ENCODE results near the gene MYL10.

Gene MYL10

DNA sequence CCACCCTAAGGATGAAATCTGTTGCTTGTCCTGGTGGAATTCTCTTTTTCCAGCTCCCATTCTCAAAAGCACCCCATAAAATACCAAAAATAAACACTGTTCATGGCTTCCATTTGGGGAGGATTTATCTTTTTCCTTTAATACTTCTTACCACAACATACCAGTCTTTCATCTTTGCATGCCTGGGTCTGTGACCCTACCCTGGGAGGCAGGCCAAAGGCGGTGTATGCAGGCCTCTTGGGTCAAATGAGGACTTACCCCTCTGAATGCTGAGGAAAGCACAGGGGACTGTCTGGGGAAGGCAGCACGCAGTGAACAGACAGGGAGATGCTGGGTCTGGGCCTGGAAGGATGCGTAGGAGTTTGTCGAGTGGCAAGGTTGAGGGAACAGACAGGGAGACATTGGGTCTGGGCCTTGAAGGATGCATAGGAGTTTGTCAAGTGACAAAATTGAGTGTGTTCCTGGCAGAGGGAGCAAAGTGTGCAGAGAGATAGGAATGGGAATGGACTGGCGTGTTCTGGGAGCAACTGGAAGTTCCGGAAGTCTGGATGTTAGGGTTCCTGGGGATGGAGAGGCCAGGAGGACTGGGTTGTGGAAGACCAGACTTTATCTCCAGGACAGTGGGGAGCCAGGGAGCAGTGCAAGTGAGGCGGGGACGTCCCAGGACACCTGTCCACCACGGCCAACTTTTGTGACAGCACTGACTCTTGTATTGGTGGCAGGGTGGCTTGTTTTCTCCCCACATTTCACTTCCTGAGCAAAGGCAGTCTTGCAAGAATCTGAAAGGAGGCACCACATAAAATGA, 40.8 kb downstream of the MYL10 start:
- DNase-seq (ENCODE audit: low spot score): peak; percentile 5
- TF ChIP-seq CTCF (IDR thresholded peaks at IDR 0.05; ENCODE audit: extremely low read depth, missing control alignments): no peak

- DNase-seq (ENCODE audit: low spot score): peak; percentile 3
- no peak for TF ChIP-seq CTCF (IDR thresholded peaks at IDR 0.05; ENCODE audit: extremely low read depth, missing control alignments)
Measured at GRCh38 chr7:101586906-101587677, 42.0 kb downstream of the MYL10 start.

- no peak for TF ChIP-seq CTCF (IDR thresholded peaks at IDR 0.05; ENCODE audit: extremely low read depth, missing control alignments)
- peak; percentile 4 for DNase-seq (ENCODE audit: low spot score)
Measured at GRCh38 chr7:101586078-101586905, 42.8 kb downstream of the MYL10 start.

DNA sequence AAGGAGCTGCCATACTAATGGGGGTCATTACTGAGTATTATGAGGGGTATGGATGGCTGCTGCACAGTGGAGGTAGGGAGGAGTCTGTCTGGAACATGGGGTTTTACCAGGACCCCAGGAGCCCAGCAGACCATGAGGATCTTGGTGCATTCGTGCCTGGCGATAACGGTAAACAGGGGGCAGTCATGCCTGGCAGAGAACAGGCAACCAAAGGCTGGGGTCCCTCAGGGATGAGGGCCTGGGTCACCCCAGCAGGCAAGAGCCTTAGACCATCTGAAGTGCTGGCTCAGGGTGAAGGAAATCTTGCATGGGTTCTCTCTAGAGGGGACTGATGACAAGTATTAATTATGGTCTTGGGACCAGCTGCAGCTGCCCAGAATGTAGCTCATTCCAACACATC, 46.1 kb downstream of the MYL10 start:
- peak; percentile 3 for DNase-seq (ENCODE audit: low spot score)
- no peak for TF ChIP-seq CTCF (IDR thresholded peaks at IDR 0.05; ENCODE audit: extremely low read depth, missing control alignments)

- DNase-seq (ENCODE audit: low spot score): peak; percentile 2
- no peak for TF ChIP-seq CTCF (IDR thresholded peaks at IDR 0.05; ENCODE audit: extremely low read depth, missing control alignments)
Measured at GRCh38 chr7:101581891-101582290, 47.2 kb downstream of the MYL10 start.

- TF ChIP-seq CTCF (IDR thresholded peaks at IDR 0.05; ENCODE audit: extremely low read depth, missing control alignments): no peak
- peak; percentile 2 for DNase-seq (ENCODE audit: low spot score)
Measured at GRCh38 chr7:101580596-101580995, 48.5 kb downstream of the MYL10 start.
